HFFc6 (cell line): ENCODE results near the gene FEM1A. TPM values are rescaled to one million over a fixed set of nuclear protein-coding genes. Genes with fewer than 3 reads are reported as not detected.
A peak's percentile ranks its signal among the peaks of the same experiment; 100 is the strongest.
"Not testable (repeated sequence)": the region's sequence is repeated elsewhere in the genome, so short reads cannot be mapped to it uniquely, and the experiment has no call there.

ENCODE experiments used
- DNase-seq: peaks from one replicate; pipeline ENCODE4 v3.0.0-alpha.2; 2018
- H3K27ac Mint-ChIP-seq: 2 replicates; pipeline ENCODE4 v1.8.0; 2020; ENCODE audit warnings: mild to moderate bottlenecking, mixed read lengths
- H3K27me3 Mint-ChIP-seq: 2 replicates; pipeline ENCODE4 v1.8.0; 2021; ENCODE audit warnings: mild to moderate bottlenecking, moderate library complexity, mixed read lengths; ENCODE audit not compliant: insufficient read depth
- H3K36me3 Mint-ChIP-seq: 2 replicates; pipeline ENCODE4 v1.8.0; 2021; ENCODE audit warnings: low read depth, mixed read lengths
- H3K4me1 Mint-ChIP-seq: 2 replicates; pipeline ENCODE4 v1.8.0; 2020; ENCODE audit warnings: low read depth, mixed read lengths
- H3K4me3 Mint-ChIP-seq: 2 replicates; pipeline ENCODE4 v1.8.0; 2020; ENCODE audit warnings: mild to moderate bottlenecking, moderate library complexity, mixed read lengths
- H3K9me3 Mint-ChIP-seq: 2 replicates; pipeline ENCODE4 v1.8.0; 2020; ENCODE audit warnings: mild to moderate bottlenecking, mixed read lengths
- CTCF ChIP-seq: fragments of 200-600 bp; sonication (generic); IDR thresholded peaks from 2 replicates; pipeline ENCODE4 v1.5.0; 2021; ENCODE audit warnings: antibody characterized with exemption, mild to moderate bottlenecking
- total RNA-seq, 6 experiments: library from RNA; stranded (reverse); fragmentation: NEBNext Ultra II Directional; extraction: Animal tissue kit (Norgen Biotek cat#: 25700); gene quantifications; 2 replicates in 1 of 6; 3 replicates in 5 of 6; pipeline ENCODE4 v1.2.3, GENCODE V29; 2021

Gene FEM1A
- total RNA-seq, 6 experiments from 2014 or later: 8.4 to 10.2 (median 9.0) TPM

- peaks cover 4% of the 10 kb centered on the region; the same call in 1 of the 2 replicates for H3K9me3 Mint-ChIP-seq
- TF ChIP-seq CTCF: no peak
- no peaks in the 10 kb centered on the region; the same call in 1 of the 2 replicates for H3K4me1 Mint-ChIP-seq
- DNase-seq: peak; percentile 4
- peaks cover 21% of the 10 kb centered on the region for H3K27me3 Mint-ChIP-seq
- no peak overlapping the region for H3K27ac Mint-ChIP-seq
- H3K4me3 Mint-ChIP-seq: no peak overlapping the region
- H3K36me3 Mint-ChIP-seq: no peaks in the 10 kb centered on the region
These were observed 15.8 kb upstream of the FEM1A start for GRCh38 chr19:4775627-4776152.

- no peaks in the 10 kb centered on the region for H3K36me3 Mint-ChIP-seq
- no peak for TF ChIP-seq CTCF
- H3K4me1 Mint-ChIP-seq: no peaks in the 10 kb centered on the region; the same call in 1 of the 2 replicates
- no peak overlapping the region for H3K4me3 Mint-ChIP-seq
- H3K9me3 Mint-ChIP-seq: peaks cover 13% of the 10 kb centered on the region; the same call in 1 of the 2 replicates
- no peak for DNase-seq
- peaks cover 26% of the 10 kb centered on the region for H3K27me3 Mint-ChIP-seq
- no peak overlapping the region for H3K27ac Mint-ChIP-seq
These were observed 14.9 kb upstream of the FEM1A start for GRCh38 chr19:4776436-4777211.

- not testable (repeated sequence) for DNase-seq, H3K4me1 Mint-ChIP-seq, H3K4me3 Mint-ChIP-seq, H3K36me3 Mint-ChIP-seq, H3K27ac Mint-ChIP-seq
- peaks cover 25% of the 10 kb centered on the region for H3K27me3 Mint-ChIP-seq
- H3K9me3 Mint-ChIP-seq: peaks cover 14% of the 10 kb centered on the region; the same call in 1 of the 2 replicates
These were observed 13.4 kb upstream of the FEM1A start for GRCh38 chr19:4778124-4778523.

GRCh38 chr19:4780860-4781259 lies 10.7 kb upstream of the FEM1A start:
- H3K36me3 Mint-ChIP-seq: no peaks in the 10 kb centered on the region
- no peak for TF ChIP-seq CTCF
- DNase-seq: no peak
- H3K9me3 Mint-ChIP-seq: peaks cover 12% of the 10 kb centered on the region; the same call in 1 of the 2 replicates
- peaks cover 31% of the 10 kb centered on the region for H3K27me3 Mint-ChIP-seq
- H3K27ac Mint-ChIP-seq: no peak overlapping the region
- no peak overlapping the region for H3K4me3 Mint-ChIP-seq
- no peaks in the 10 kb centered on the region for H3K4me1 Mint-ChIP-seq

- Mint-ChIP-seq H3K27ac (no peak overlapping the region), H3K36me3 (no peaks in the 10 kb centered on the region), H3K4me3 (no peak overlapping the region), H3K27me3 (peaks cover 31% of the 10 kb centered on the region), H3K9me3 (peaks cover 10% of the 10 kb centered on the region; the same call in 1 of the 2 replicates), H3K4me1 (no peaks in the 10 kb centered on the region)
- DNase-seq: no peak
- TF ChIP-seq CTCF: no peak
These were observed 9.7 kb upstream of the FEM1A start for GRCh38 chr19:4781801-4782200.

- H3K36me3 Mint-ChIP-seq, H3K27ac Mint-ChIP-seq, H3K9me3 Mint-ChIP-seq, DNase-seq, H3K4me3 Mint-ChIP-seq, H3K4me1 Mint-ChIP-seq: not testable (repeated sequence)
- peaks cover 12% of the 10 kb centered on the region for H3K27me3 Mint-ChIP-seq
These were observed 5.0 kb upstream of the FEM1A start for GRCh38 chr19:4786412-4787016.

- Mint-ChIP-seq H3K27ac (peak overlapping the region; percentile 89), H3K36me3 (peaks cover 13% of the 10 kb centered on the region), H3K4me3 (peak overlapping the region; percentile 86)
- H3K4me1 Mint-ChIP-seq, H3K9me3 Mint-ChIP-seq, DNase-seq, H3K27me3 Mint-ChIP-seq: not testable (repeated sequence)
These were observed 708 bp downstream of the FEM1A start for GRCh38 chr19:4792019-4792865.

- peak overlapping the region; percentile 86 for H3K4me3 Mint-ChIP-seq
- H3K4me1 Mint-ChIP-seq: not testable (repeated sequence)
These were observed 1.3 kb downstream of the FEM1A start for GRCh38 chr19:4792866-4793195.

GRCh38 chr19:4793278-4793677 lies 1.7 kb downstream of the FEM1A start:
- Mint-ChIP-seq H3K4me3 (0 out of 2 replicates have a peak overlapping the region, but pooled peaks have one; percentile 86), H3K36me3 (peaks cover 13% of the 10 kb centered on the region)
- H3K9me3 Mint-ChIP-seq, H3K27ac Mint-ChIP-seq, H3K27me3 Mint-ChIP-seq, H3K4me1 Mint-ChIP-seq, DNase-seq: not testable (repeated sequence)

More at GRCh38 chr19:4792866-4793195, 1.3 kb downstream of the FEM1A start:
- H3K9me3 Mint-ChIP-seq, H3K27me3 Mint-ChIP-seq, DNase-seq: not testable (repeated sequence)
- H3K36me3 Mint-ChIP-seq: peaks cover 13% of the 10 kb centered on the region
- peak overlapping the region; percentile 31; the same call in 1 of the 2 replicates for H3K27ac Mint-ChIP-seq
